HG02884 (cell line): ENCODE results near the gene SNX27.

ENCODE experiments used
- ATAC-seq: cut with Tn5 transposase; IDR thresholded peaks from one replicate; pipeline ENCODE4 v1.9.1; 2021; ENCODE audit warnings: mild to moderate bottlenecking, moderate library complexity; ENCODE audit not compliant: unreplicated experiment

SNX27 gene

GRCh38 chr1:151702936-151703335 lies 91.1 kb downstream of the SNX27 start:
- ATAC-seq, result no peak

GRCh38 chr1:151703813-151704212 lies 92.0 kb downstream of the SNX27 start:
- no peak for ATAC-seq

GRCh38 chr1:151704246-151704645 lies 92.4 kb downstream of the SNX27 start:
- ATAC-seq, result no peak

- no peak for ATAC-seq
Measured at GRCh38 chr1:151705146-151705545, 93.3 kb downstream of the SNX27 start.

- no peak for ATAC-seq
Measured at GRCh38 chr1:151705753-151706463, 94.1 kb downstream of the SNX27 start.

- no peak for ATAC-seq
Measured at GRCh38 chr1:151706464-151707415, 94.9 kb downstream of the SNX27 start.

GRCh38 chr1:151707541-151708065 lies 95.8 kb downstream of the SNX27 start:
- ATAC-seq, result no peak

- no peak for ATAC-seq
Measured at GRCh38 chr1:151708891-151709290, 97.0 kb downstream of the SNX27 start.

GRCh38 chr1:151710187-151710840 lies 98.5 kb downstream of the SNX27 start:
- no peak for ATAC-seq

- ATAC-seq, result no peak
Measured at GRCh38 chr1:151711044-151711800, 99.4 kb downstream of the SNX27 start.

- ATAC-seq, result no peak
Measured at GRCh38 chr1:151711951-151712350, 100.1 kb downstream of the SNX27 start.

GRCh38 chr1:151713044-151713443 lies 101.2 kb downstream of the SNX27 start:
- no peak for ATAC-seq

- ATAC-seq, result no peak
Measured at GRCh38 chr1:151713874-151714273, 102.0 kb downstream of the SNX27 start.

- no peak for ATAC-seq
Measured at GRCh38 chr1:151714820-151715725, 103.2 kb downstream of the SNX27 start.

- no peak for ATAC-seq
Measured at GRCh38 chr1:151715726-151716404, 104.0 kb downstream of the SNX27 start.

GRCh38 chr1:151716405-151716762 lies 104.5 kb downstream of the SNX27 start:
- no peak for ATAC-seq

- no peak for ATAC-seq
Measured at GRCh38 chr1:151716771-151717631, 105.2 kb downstream of the SNX27 start, which contains the start of gene CELF3. CELF3 (minus strand) TSS chr1:151716803; CDS start chr1:151716020, 783 bp downstream.

GRCh38 chr1:151718011-151718431 lies 106.2 kb downstream of the SNX27 start:
- ATAC-seq, result no peak
